ENCODE results near the gene CCL14.
"Not testable (repeated sequence)": the region's sequence is repeated elsewhere in the genome, so short reads cannot be mapped to it uniquely, and the experiment has no call there.

The CCL14 gene

GRCh38 chr17:35944151-35944550 lies 42.4 kb downstream of the CCL14 start:
- TF ChIP-seq, protein P1, sequence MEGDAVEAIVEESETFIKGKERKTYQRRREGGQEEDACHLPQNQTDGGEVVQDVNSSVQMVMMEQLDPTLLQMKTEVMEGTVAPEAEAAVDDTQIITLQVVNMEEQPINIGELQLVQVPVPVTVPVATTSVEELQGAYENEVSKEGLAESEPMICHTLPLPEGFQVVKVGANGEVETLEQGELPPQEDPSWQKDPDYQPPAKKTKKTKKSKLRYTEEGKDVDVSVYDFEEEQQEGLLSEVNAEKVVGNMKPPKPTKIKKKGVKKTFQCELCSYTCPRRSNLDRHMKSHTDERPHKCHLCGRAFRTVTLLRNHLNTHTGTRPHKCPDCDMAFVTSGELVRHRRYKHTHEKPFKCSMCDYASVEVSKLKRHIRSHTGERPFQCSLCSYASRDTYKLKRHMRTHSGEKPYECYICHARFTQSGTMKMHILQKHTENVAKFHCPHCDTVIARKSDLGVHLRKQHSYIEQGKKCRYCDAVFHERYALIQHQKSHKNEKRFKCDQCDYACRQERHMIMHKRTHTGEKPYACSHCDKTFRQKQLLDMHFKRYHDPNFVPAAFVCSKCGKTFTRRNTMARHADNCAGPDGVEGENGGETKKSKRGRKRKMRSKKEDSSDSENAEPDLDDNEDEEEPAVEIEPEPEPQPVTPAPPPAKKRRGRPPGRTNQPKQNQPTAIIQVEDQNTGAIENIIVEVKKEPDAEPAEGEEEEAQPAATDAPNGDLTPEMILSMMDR (IDR thresholded peaks at IDR 0.05; ENCODE audit: insufficient read depth, missing control alignments): no peak
- FAIRE-seq (no peak), DNase-seq (ENCODE audit: insufficient read length, low spot score) (no peak)

GRCh38 chr17:35943537-35943936 lies 43.0 kb downstream of the CCL14 start, which contains the start of gene LYZL6:
LYZL6 (minus strand) TSS chr17:35943713; CDS start chr17:35939356, 4,357 bp downstream.
- FAIRE-seq (no peak), DNase-seq (ENCODE audit: insufficient read length, low spot score) (no peak)
- TF ChIP-seq, protein P1 (IDR thresholded peaks at IDR 0.05; ENCODE audit: insufficient read depth, missing control alignments): no peak

- DNase-seq (ENCODE audit: insufficient read length, low spot score) (no peak), FAIRE-seq (no peak)
- TF ChIP-seq, protein P1 (IDR thresholded peaks at IDR 0.05; ENCODE audit: insufficient read depth, missing control alignments): no peak
Measured at GRCh38 chr17:35942588-35943186, 43.8 kb downstream of the CCL14 start.

DNA sequence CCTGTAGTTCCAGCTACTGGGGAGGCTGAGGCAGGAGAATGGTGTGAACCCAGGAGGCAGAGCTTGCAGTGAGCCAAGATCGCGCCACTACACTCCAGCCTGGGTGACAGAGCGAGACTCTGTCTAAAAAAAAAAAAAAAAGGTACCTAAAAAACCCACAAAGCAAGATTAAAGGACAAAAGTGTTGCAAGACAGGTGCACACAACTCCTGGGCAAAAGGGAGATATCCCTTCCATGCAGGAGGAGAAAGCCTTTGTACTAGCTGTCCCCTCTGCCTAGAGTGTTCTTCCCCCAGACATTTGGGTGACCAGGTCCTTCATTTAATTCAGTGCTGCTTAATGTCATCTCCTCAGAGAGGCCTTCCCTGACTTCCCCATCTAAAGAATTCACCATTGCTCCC lies 48.0 kb downstream of the CCL14 start:
- FAIRE-seq; DNase-seq (ENCODE audit: insufficient read length, low spot score): not testable (repeated sequence)

GRCh38 chr17:35936063-35936462 lies 50.5 kb downstream of the CCL14 start:
- FAIRE-seq (no peak), DNase-seq (ENCODE audit: insufficient read length, low spot score) (no peak)
- TF ChIP-seq, protein P1 (IDR thresholded peaks at IDR 0.05; ENCODE audit: insufficient read depth, missing control alignments): no peak

DNA sequence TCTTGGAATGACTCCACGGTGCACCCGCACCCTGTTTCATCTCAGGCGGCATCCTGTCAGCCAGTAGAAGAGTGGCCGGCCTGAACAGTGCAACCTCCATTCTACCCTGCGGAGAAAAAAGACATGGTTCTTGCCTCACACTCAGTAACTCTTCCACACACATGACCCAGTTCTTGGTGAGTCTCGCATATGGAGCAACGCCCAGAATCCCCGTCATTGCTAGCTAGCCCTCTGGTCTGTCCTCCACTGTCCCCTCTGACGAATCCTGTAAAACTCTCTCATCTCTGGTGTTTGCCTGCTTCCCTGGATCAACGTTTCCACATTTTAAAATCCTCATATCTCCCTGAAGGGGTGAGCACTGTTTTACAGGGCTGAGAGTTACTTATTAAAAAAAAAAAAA lies 51.8 kb downstream of the CCL14 start:
- FAIRE-seq (no peak), DNase-seq (ENCODE audit: insufficient read length, low spot score) (no peak)
- TF ChIP-seq, protein P1 (IDR thresholded peaks at IDR 0.05; ENCODE audit: insufficient read depth, missing control alignments): no peak

Measured in D721Med (cell line).